ENCODE results near the gene HAAO. TPM values are rescaled to one million over a fixed set of nuclear protein-coding genes. Genes with fewer than 3 reads are reported as not detected.

Gene HAAO
- total RNA-seq, 1 donor from 2014 or later: 0.93 TPM

DNA sequence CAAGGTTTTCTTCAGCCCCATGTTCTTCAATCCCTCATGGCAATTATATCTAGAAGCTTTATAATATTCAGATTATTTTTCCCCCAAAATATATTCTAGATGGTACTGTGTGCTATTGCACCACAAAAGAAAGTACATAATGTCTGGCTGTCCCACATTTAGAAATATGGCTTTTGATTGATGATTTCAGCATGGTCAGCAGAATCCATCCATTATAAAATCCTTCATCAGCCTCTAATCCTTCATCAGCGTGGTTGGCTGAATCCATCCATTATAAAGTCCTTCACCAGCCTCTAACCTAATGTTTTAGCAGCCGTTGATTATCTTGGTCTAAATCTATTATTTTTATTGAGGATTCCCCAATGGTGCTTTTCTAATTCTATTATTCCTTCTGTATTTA is 23.3 kb upstream of the HAAO start:
- intact Hi-C loops (cut with micrococcal nuclease): no loop called here

DNA sequence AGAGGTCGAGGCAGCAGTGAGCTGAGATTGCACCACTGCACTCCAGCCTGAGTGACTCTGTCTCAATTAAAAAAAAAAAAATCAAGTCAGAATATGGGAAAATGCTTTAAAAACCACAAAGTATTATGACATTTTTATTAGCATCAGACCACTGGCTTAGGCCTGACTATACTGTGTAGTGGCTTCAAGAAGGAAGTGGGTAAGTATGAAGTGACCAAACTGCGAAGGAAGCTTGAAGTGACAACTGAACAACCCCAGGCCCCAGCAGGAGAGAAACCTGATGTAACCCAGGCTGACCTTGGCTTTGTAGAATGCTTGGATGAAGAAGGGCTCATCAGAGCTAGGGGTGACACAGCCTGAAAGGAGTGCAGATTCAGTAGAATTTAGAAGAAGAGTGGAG is 21.4 kb upstream of the HAAO start:
- intact Hi-C loops (cut with micrococcal nuclease): loop anchor here (5.0 kb wide), 3 partner anchors 246 to 1184 kb away; partner anchors contain the start of genes LRPPRC and MTA3

DNA sequence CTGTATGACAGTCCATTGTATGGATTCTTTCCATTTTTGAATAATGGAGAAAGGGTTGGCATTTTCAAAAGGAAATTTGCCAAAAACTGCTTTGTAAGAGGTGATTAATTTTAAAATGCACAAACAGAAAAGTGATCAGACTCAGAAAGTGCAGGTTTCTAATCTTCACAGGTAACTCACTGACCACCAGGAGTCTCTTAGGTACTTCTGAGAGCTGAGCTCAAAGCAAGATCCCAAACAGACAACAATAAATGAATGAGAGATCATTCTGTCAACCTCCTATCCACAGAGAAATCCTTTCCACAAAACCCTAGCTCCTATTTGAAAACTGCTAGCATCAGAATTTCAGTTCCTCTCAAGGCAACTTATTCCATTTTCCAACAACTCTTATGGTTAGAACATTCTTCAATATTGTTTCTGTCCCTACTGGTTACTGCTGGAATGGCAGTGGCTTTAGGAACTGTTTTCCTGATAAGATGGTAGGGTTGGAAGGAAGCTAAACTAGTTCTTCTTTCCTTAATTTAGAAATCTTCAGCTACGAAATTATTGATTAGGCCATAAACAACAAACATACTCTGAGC is 20.6 kb upstream of the HAAO start:
- intact Hi-C loops (cut with micrococcal nuclease): loop anchor here (5.0 kb wide), 3 partner anchors 246 to 1184 kb away; partner anchors contain the start of genes LRPPRC and MTA3

DNA sequence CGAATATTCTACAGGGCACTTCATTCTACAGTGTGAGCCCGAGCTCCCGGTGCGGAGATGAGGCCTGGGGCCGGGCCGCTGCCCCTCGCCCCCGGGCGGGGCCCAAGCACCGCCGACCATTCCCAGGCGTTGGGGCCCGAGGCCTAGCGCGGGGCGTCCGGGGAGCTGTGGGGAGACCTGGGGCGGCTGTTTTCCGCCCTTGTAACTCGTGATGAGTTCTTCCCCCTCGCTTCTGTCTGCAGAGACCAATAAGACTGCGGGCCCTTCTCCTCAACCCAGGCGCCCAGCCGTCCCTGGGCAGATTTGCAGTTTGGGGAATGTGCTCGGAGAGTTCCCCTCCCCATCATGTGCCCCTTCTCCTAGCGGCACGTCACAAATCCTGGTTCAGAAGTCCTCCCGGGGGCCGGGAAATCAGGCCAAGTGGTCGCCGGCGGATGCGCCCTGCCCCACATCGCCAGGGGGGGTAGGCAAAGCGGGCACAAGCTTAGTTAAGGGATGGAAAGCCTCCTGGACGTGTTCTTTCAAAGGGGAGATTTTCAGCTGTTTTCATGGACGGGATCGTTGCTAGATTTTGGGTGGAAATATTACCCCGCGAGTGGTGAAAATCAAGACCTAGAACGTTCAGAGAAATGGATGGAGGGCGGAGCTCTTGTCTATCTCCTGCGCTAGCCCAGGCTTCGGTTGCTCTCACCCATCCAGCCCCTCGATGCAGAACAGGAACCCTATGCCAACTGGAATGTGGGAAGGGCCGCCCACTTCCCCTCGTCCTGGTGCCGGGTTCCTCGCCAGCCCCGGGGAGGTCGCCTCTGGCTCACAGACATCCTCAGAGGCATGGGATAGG is 18.8 kb upstream of the HAAO start:
- intact Hi-C loops (cut with micrococcal nuclease): loop anchor here (1.0 to 5.0 kb wide), 18 partner anchors 16 to 1357 kb away; partner anchors contain the start of genes COX7A2L, EML4, LRPPRC and MTA3

DNA sequence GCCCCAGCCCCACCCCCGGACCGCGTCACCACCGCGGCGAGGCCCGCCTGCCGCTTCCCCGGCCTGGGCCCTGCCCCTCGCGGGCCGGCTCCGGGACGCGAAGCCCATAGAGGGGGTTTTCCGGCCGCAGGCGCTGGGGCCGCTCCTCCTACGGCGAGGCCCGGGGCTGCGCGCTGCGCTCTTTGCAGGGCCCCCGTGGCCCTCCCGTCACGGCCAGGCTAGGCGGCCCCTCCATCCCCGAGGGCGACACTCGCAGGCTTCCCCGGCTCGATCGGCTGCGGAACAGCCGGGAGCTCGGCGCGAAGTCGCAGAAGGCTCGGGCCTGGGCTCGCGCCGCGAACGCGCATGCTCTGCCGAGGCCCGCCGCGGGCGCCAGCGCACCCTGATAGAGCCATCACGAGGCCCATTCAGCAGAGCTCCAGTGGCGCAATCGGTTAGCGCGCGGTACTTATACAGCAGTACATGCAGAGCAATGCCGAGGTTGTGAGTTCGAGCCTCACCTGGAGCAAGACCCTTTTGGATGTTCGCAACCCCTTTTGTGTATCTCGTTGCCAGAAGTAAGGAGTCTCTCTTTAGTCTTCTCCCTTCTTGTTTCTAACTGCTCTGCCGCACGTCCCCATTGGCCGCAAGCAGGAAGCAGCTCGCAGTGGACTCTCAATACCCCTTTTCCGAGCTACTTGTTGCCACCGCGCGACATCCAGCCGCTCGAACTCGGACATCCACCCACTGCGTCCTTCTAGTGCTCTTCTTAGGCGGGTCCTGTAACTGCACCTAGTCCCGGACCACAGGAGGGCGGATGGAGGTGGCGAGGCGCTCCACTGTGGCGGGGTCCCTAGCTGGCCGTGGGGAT is 18.0 kb upstream of the HAAO start:
- intact Hi-C loops (cut with micrococcal nuclease): loop anchor here (1.0 to 5.0 kb wide), 18 partner anchors 17 to 1358 kb away; partner anchors contain the start of genes COX7A2L, EML4, LRPPRC and MTA3

DNA sequence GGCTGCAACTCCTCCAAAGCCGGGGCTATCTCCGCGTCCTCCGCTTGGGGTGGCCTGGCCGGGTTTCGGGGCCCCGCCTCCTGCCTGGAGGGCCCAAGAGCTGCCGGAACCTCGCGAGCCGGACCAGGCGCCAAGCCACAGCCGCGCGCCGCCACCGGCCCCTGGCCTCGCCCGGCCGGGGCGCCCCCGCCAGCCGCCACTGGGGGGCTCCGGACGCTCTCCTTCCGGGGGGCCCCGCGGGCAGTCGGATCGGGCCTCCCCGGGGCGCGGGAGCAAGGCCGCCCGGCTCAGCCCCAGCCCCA is 17.4 kb upstream of the HAAO start:
- intact Hi-C loops (cut with micrococcal nuclease): loop anchor here (1.0 to 5.0 kb wide), 19 partner anchors 18 to 1359 kb away; partner anchors contain the start of genes COX7A2L, DYNC2LI1, EML4 and LRPPRC

DNA sequence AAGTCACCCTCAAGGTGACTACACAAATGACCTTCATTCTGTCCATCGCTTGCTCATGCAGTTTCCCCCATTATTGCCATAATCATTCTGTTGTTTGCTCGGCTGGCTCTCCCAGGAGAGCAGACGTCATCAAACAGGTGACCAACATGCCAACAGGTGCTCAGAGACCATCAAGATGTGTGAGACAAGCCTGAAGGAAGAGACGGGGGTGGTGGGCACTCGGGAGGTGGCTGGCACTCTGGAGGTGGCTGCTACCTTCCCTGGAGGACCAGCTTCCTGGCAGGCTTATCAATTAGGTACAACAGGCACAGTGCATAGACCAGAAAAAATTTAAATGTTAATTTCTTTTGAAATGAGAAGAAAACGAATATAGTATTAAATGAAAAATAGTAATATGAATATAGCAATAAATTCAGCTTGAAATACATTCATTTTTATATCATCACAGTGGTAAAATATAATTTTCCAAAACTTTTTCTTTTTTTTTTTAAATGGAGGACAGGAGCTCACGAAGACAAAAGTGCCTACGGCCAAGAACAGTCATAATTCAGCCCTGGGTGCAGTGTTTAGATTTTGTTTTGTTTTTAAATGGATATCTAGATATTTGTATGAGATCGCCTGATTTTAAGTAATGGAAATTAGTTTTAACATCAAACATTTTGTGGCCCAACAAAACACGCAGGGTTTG is 16.9 kb upstream of the HAAO start:
- intact Hi-C loops (cut with micrococcal nuclease): loop anchor here (1.0 kb wide), 1 partner anchor 965 kb away; the partner anchor contains the start of gene DYNC2LI1

DNA sequence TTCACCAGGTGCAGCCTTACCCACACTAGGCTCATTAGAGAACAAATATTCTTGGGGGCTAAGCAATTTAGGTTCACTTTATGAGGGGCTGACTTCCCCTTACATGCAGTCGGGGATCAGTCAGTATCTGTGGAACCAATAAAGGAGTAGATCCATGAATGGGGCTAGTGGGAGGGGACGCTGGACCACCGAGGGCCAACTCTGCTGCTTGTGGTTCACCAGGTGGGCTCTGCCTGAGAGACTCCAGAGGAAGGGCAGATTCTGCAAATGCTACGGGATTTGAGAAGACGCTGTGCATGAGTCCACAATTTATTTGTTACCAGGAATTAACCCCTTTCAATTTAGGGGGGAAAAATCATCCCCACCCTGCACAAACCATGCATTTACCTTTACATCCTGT is 15.9 kb upstream of the HAAO start:
- intact Hi-C loops (cut with micrococcal nuclease): no loop called here

DNA sequence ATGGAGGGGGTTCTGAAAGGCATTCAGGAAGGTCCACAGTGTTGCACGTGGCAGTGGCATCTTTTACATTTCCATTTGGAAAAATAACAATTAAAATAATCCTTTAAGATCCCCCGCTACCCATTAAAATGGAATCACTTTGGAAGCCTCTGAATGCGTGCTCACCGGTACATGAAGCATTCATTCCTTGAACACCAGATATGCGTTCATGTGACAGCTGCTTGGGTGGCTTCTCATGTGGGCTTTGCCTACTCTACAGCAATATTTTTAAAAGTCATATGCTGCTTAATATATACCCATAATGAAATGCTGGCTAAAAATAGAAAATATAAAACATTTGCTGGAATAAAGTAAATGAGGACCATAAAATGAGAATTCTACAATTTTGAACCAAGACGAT is 14.4 kb upstream of the HAAO start:
- intact Hi-C loops (cut with micrococcal nuclease): no loop called here

DNA sequence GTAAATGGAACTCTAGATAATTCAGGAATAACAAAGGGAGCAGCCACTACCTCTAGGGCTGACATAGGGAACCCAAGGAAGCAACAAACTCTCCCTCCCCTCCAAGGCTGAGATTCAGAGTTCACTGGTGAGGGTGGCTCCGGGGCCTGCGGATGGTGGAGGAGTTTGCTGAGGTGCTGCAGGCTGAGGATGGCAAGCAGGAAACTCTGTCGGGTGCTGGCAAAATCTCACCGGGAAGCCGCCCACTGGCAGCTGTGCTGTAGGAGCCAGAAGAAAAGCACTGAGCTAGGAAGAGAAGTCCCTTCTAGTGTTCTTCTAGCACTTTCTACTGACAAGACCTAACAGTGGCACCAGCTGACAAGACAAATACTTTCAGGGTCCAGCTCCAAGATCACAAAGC is 12.5 kb upstream of the HAAO start:
- intact Hi-C loops (cut with micrococcal nuclease): no loop called here

DNA sequence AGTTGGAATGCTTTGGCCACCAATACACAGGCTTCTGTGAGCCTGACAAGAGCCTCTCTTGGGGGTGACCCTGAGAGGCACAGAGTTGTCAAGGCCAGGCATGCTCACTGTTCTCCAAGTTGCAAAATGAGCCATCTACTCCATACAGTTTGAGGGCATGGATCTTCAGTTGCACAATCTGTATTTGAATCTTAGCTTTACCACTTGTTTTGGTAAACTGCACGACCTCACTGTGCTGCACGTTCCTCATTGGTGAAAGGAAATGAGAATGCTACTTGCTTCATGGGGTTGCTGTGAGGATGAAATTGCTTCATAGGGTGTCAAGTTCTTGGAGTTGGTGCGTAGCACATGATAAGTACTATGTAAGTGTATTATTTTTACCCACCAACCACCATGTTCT is 12.0 kb upstream of the HAAO start:
- intact Hi-C loops (cut with micrococcal nuclease): no loop called here

DNA sequence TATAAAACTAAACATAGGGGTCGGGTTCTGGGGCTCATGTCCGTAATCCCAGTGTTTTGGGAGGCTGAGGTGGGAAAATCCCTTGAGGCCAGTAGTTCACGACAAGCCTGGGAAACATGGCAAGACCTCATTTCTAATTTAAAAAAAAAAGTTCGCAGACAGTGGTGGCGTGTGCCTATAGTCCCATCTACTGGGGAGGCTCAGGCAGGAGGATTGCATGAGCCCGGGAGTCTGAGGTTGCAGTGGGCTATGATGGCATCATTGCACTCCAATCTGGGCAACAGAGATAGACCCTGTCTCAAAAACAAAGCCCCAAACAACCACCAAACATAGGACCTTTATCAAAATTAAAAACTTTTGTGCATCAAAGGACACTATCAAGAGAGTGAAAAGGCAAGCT is 9.8 kb upstream of the HAAO start:
- intact Hi-C loops (cut with micrococcal nuclease): no loop called here

DNA sequence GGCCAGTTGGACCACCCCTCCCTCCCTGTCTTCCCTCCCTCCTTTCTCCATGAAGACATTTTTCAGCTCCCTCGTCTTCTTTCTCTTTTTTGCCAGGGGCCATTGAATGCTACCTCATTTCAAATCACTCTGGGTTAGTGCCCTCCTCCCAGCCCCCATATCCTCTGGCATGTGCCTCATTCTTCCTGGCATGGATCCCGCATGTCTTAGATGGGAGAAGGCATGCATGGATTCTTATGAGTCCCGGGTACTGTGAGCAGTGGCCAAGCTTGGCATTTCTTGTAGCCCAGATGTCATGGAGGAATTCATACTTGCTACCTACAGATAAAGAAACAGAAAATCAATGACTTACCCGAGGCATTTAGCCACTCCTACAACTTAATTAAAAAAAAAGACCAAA is 9.0 kb upstream of the HAAO start:
- intact Hi-C loops (cut with micrococcal nuclease): no loop called here

DNA sequence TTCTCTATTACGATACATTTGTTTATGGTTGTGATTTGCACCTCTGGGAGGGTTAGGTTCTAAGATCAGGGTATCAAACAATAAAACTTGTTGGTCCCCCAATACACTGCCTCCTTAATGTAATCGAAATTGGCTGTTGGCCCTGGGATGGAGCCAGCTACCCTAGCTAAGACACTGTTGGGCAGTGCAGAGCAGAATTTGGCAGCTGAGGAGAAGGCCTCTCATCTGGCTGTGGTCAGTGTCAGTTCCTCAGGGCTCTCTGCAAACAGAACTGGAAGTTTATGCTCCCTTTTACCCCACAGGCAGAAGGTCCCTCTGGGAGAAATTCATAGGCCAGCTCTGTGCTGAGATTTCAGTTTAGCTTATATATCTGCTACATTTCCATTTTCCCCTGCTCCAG is 8.6 kb upstream of the HAAO start:
- intact Hi-C loops (cut with micrococcal nuclease): no loop called here

DNA sequence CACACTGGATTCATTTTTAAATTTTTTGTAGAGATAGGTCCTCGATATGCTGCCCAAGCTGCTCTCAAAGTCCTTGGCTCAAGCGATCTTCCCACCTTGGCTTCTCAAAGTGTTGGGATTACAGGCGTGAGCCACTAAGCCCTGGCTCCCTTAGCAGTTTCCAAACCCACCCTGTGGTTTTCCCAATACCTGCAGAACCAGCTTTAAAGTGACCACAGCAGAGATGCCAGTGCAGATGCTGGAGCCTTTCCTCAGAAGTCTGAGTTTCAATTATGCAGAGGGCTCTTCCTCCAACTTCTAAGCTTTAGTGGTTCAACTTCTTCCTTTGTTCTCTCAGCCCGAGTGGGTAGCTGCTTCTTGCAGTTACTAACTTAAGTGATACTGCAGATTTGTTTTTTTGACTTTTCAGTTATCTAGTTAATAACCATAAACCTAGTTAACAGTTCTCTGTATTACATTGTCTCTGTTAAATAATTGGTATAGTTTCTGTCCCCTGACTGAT is 8.1 kb upstream of the HAAO start:
- intact Hi-C loops (cut with micrococcal nuclease): no loop called here

DNA sequence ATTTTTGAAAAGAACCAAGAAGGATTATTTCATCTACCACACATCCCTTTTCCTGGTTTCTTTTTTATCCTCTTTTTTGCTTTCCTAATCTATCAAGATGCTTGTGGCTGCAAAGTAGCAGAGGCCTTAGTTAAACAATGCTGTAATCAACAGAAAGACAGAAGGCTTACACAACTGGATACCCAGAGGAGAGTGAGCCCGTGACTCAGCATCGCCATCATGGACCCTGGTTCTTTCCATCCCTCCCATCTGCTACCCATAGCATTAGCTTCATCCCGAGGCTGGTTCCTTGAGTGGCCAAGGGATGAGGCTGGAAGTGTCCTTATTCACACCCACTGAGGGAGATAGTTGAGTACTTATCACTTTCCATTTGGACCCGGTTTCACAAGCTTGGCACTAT is 7.5 kb upstream of the HAAO start:
- intact Hi-C loops (cut with micrococcal nuclease): no loop called here

DNA sequence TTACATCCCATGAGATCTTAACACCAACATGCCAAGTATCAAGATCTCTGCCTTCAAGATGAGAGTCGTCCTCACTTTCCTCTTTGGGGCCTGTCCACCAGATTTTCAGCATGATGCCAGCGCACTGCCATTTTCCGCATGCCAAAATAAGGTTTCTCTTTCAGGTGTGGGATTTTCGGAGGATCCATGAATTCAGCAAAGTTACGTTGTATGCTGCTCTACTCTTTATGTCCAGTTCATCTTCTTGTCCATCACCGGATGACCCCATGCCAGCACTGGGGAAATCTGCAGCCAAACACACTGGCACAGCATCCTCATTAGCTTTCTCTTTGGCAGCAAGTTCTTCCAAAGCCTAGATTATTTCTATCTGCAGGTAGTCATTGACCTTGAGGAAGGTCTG is 4.9 kb upstream of the HAAO start:
- intact Hi-C loops (cut with micrococcal nuclease): no loop called here

DNA sequence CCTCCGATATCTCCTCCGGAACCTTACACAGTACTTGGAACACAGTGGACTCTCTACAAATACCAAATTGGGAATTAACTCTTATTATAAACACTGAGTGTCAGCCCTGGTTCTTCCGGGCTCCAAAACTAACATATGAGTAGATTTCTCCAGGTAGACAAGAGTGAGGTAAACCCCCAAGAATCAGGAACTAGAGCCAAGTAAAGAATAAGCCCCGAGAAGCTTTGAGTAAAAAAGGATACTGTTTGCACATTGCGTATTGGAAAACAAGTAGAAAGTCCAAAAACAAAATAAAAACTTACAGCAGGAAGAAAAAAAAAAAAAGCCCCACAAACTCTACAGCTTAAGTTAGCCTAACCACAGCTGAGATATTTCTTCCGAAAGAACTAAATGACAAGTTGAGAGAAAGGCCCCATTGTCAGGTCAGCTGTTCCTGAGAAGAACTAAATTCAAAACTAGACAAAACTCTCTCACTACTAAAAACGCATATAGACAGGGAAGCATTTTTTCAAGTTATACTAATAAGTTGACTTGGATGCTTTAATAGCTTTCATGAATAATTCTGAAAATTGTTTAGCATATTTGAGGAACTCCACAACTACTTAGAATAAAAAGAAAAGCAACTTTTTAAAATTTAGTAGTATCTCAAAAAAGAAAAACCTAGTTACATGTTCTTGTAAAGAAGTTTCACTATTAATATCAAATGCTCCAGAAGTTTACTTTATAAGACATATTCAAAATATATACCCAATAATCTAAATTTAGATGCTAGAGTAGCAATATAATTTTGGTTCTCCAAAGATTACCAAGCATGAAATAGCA is 4.3 kb upstream of the HAAO start:
- intact Hi-C loops (cut with micrococcal nuclease): no loop called here

DNA sequence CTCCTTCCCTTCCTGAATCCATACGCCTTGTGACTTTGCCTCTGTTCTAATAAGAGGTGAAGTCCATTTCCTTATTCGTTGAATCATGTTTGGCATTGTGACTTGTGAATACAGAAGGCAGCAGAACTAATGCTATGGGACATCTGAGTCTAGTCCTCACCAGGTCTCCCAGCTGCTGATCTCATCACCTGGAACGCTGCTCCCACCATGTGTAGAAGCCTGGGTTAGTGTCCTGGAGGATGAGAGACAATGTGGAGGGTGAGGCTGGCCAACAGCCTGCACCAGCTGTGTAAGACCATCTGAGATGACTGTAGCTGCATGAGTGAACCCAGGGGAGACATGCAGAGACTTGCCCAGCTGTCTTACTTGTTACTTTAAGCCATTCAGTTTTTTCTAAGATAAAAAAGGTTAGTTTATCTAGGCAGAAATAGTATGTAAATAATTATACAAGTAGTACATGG is 3.5 kb upstream of the HAAO start:
- intact Hi-C loops (cut with micrococcal nuclease): no loop called here

DNA sequence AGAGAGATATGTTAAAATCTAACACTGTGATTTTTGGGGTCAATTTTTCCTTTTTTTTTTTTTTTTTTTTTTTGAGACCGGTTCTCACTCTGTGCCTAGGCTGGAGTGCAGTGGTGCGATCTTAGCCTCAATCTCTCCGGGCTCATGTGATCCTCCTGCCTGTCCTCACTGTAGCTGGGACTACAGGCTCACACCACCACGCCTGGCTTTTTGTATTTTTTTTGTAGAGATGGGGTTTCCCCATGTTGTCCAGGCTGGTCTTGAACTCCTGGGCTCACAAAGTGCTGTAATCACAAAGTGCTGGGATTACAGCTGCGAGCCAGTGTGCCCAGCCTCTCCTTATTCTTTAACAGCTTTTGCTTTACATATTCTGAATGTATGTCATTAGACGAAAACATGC is 2.9 kb upstream of the HAAO start:
- intact Hi-C loops (cut with micrococcal nuclease): no loop called here

Data from T-helper 1 cell treated with Interleukin-12 subunit alpha and Interleukin-12 subunit beta and Interleukin-4 antibody, amounts not matched to agents 30 ng/mL and 1 ng/mL, for 36 hours (primary cell).